Neural cell (in vitro differentiated cells): ENCODE measurements around the gene TMX4. TPM values are rescaled to one million over a fixed set of nuclear protein-coding genes. Genes with fewer than 3 reads are reported as not detected.

Experiments used
- H2AFZ ChIP-seq: fragments of 200-600, 300-800 bp; sonication (generic), shearing (Covaris generic); 2 replicates; pipeline ENCODE4 v1.6.0; 2014; ENCODE audit warnings: low read depth, mild to moderate bottlenecking, antibody characterized with exemption, low read length, moderate library complexity
- H3F3A ChIP-seq: fragments of 200-600 bp; shearing (Covaris generic); 2 replicates; pipeline ENCODE4 v1.6.1; 2016; ENCODE audit warnings: mild to moderate bottlenecking, moderate library complexity, mixed read lengths, antibody characterized with exemption, low read length; ENCODE audit not compliant: insufficient read depth, poor library complexity, severe bottlenecking
- H3K27ac ChIP-seq: fragments of 200-600, 300-800 bp; sonication (generic), shearing (Covaris generic); 2 replicates; pipeline ENCODE4 v1.5.1; 2014; ENCODE audit warnings: mild to moderate bottlenecking, low read length, moderate library complexity
- H3K27me3 ChIP-seq: fragments of 300-800, 200-600 bp; sonication (generic), shearing (Covaris generic); 2 replicates; pipeline ENCODE4 v1.6.0; 2014; ENCODE audit warnings: mild to moderate bottlenecking, low read depth, low read length, moderate library complexity; ENCODE audit not compliant: insufficient read depth
- H3K36me3 ChIP-seq: fragments of 300-800, 200-600 bp; sonication (generic), shearing (Covaris generic); 2 replicates; pipeline ENCODE4 v1.5.1; 2014; ENCODE audit warnings: mild to moderate bottlenecking, antibody characterized with exemption, low read length, moderate library complexity; ENCODE audit not compliant: insufficient read depth
- H3K4me2 ChIP-seq: fragments of 300-800, 200-600 bp; sonication (generic), shearing (Covaris generic); 2 replicates; pipeline ENCODE4 v1.6.0; 2014; ENCODE audit warnings: mild to moderate bottlenecking, low read length
- H3K4me3 ChIP-seq: fragments of 300-800, 200-600 bp; sonication (generic), shearing (Covaris generic); 2 replicates; pipeline ENCODE4 v1.5.1; 2014; ENCODE audit warnings: mild to moderate bottlenecking, low read length, moderate library complexity
- H3K79me2 ChIP-seq: fragments of 200-600 bp; shearing (Covaris generic); replicated peaks from 2 replicates; pipeline ENCODE4 v1.6.0; 2014; ENCODE audit warnings: mild to moderate bottlenecking, low read length, moderate library complexity; ENCODE audit not compliant: insufficient read depth
- H3K9ac ChIP-seq: fragments of 300-800, 200-600 bp; sonication (generic), shearing (Covaris generic); 2 replicates; pipeline ENCODE4 v1.6.1; 2016; ENCODE audit warnings: mild to moderate bottlenecking, low read length, mixed read lengths
- H3K9me2 ChIP-seq: fragments of 200-600 bp; shearing (Covaris generic); 2 replicates; pipeline ENCODE4 v1.6.1; 2016; ENCODE audit warnings: mild to moderate bottlenecking, low read length, mixed read lengths; ENCODE audit not compliant: insufficient read depth
- H3K9me3 ChIP-seq: fragments of 200-600, 300-800 bp; sonication (generic), shearing (Covaris generic); 2 replicates; pipeline ENCODE4 v1.6.1; 2016; ENCODE audit warnings: mild to moderate bottlenecking, mixed run types, low read length, moderate library complexity, mixed read lengths
- H4K20me1 ChIP-seq: fragments of 200-600 bp; shearing (Covaris generic); 2 replicates; pipeline ENCODE4 v1.6.1; 2016; ENCODE audit warnings: mild to moderate bottlenecking, mixed run types; ENCODE audit not compliant: insufficient read depth
- EP300 ChIP-seq: fragments of 450-650 bp; conservative IDR thresholded peaks from 2 replicates; pipeline ENCODE4 v1.6.1; 2014; ENCODE audit warnings: antibody characterized with exemption, mild to moderate bottlenecking, moderate library complexity; ENCODE audit not compliant: poor library complexity, severe bottlenecking
- EZH2 ChIP-seq: fragments of 200-600, 300-800 bp; shearing (Covaris generic), sonication (generic); IDR thresholded peaks from 2 replicates; pipeline ENCODE4 v1.6.1; 2014; ENCODE audit warnings: antibody characterized with exemption, low read length, borderline replicate concordance, mild to moderate bottlenecking; ENCODE audit not compliant: insufficient read depth, poor library complexity, severe bottlenecking
- MXI1 ChIP-seq: fragments of 450-650 bp; conservative IDR thresholded peaks from 2 replicates; pipeline ENCODE4 v1.6.1; 2014; ENCODE audit warnings: antibody characterized with exemption, mild to moderate bottlenecking; ENCODE audit not compliant: poor library complexity, severe bottlenecking
- POLR2AphosphoS5 ChIP-seq: IDR thresholded peaks from 2 replicates; pipeline ENCODE4 v1.6.1; 2012
- RAD21 ChIP-seq: fragments of 450-650 bp; conservative IDR thresholded peaks from 2 replicates; pipeline ENCODE4 v1.6.1; 2014; ENCODE audit warnings: antibody characterized with exemption, mild to moderate bottlenecking, moderate library complexity
- REST ChIP-seq: IDR thresholded peaks from 2 replicates; pipeline ENCODE4 v1.6.1; 2012; ENCODE audit warnings: borderline replicate concordance
- SMC3 ChIP-seq: fragments of 450-650 bp; conservative IDR thresholded peaks from 2 replicates; pipeline ENCODE4 v1.6.1; 2014; ENCODE audit warnings: antibody characterized with exemption, mild to moderate bottlenecking, moderate library complexity; ENCODE audit not compliant: poor library complexity
- TAF1 ChIP-seq: IDR thresholded peaks from 2 replicates; pipeline ENCODE4 v1.6.1; 2012; ENCODE audit warnings: low read depth
- polyA plus RNA-seq: library from polyadenylated mRNA; depleted of rRNA; stranded (reverse); fragments of >200 nt; gene quantifications from 2 replicates; pipeline ENCODE4 v1.2.3, GENCODE V29; 2014
- TF ChIP-seq, protein P1 (sequence below): fragments of 450-650 bp; IDR thresholded peaks from 2 replicates; pipeline ENCODE4 v1.5.1; 2014; ENCODE audit warnings: antibody characterized with exemption, mild to moderate bottlenecking, moderate library complexity; ENCODE audit not compliant: poor library complexity, severe bottlenecking

Gene TMX4
- polyA plus RNA-seq, 1 donor from 2014 or later = 41.2 TPM

GRCh38 chr20:8033151-8033841 lies 13.7 kb upstream of the TMX4 start:
- no peaks in the 10 kb centered on the region for H4K20me1 ChIP-seq

GRCh38 chr20:8032499-8032898 lies 12.9 kb upstream of the TMX4 start:
- Histone ChIP-seq H2AFZ (no peak overlapping the region), H4K20me1 (no peaks in the 10 kb centered on the region), H3K9me2 (no peaks in the 10 kb centered on the region), H3K27ac (no peak overlapping the region), H3K4me2 (no peak overlapping the region), H3K36me3 (no peaks in the 10 kb centered on the region), H3K4me3 (no peak overlapping the region), H3F3A (no peaks in the 10 kb centered on the region), H3K79me2 (no peaks in the 10 kb centered on the region), H3K9ac (no peak overlapping the region), H3K9me3 (no peaks in the 10 kb centered on the region), H3K27me3 (no peaks in the 10 kb centered on the region)
- TF ChIP-seq, protein P1, sequence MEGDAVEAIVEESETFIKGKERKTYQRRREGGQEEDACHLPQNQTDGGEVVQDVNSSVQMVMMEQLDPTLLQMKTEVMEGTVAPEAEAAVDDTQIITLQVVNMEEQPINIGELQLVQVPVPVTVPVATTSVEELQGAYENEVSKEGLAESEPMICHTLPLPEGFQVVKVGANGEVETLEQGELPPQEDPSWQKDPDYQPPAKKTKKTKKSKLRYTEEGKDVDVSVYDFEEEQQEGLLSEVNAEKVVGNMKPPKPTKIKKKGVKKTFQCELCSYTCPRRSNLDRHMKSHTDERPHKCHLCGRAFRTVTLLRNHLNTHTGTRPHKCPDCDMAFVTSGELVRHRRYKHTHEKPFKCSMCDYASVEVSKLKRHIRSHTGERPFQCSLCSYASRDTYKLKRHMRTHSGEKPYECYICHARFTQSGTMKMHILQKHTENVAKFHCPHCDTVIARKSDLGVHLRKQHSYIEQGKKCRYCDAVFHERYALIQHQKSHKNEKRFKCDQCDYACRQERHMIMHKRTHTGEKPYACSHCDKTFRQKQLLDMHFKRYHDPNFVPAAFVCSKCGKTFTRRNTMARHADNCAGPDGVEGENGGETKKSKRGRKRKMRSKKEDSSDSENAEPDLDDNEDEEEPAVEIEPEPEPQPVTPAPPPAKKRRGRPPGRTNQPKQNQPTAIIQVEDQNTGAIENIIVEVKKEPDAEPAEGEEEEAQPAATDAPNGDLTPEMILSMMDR = no peak
- TF ChIP-seq TAF1 (no peak), EZH2 (no peak), REST (no peak), POLR2AphosphoS5 (no peak), MXI1 (no peak), EP300 (no peak)

More at GRCh38 chr20:8033151-8033841, 13.7 kb upstream of the TMX4 start:
- Histone ChIP-seq H3K27ac (no peak overlapping the region), H3K9me2 (no peaks in the 10 kb centered on the region), H2AFZ (no peak overlapping the region), H3K79me2 (no peaks in the 10 kb centered on the region), H3K36me3 (no peaks in the 10 kb centered on the region), H3K4me3 (no peak overlapping the region), H3F3A (no peaks in the 10 kb centered on the region), H3K9ac (no peak overlapping the region), H3K9me3 (no peaks in the 10 kb centered on the region), H3K27me3 (no peaks in the 10 kb centered on the region), H3K4me2 (no peak overlapping the region)
- no peak for TF ChIP-seq MXI1
- TF ChIP-seq TAF1 = no peak
- TF ChIP-seq REST = no peak
- TF ChIP-seq SMC3 = no peak
- no peak for TF ChIP-seq POLR2AphosphoS5
- no peak for TF ChIP-seq EP300
- TF ChIP-seq, protein P1 = no peak
- TF ChIP-seq RAD21 = no peak
- no peak for TF ChIP-seq EZH2
